PC-9 (cell line): Measurements from ENCODE around the gene CIP2A. TPM values are rescaled to one million over a fixed set of nuclear protein-coding genes. Genes with fewer than 3 reads are reported as not detected.

Experiments
- BruUV-seq: library from RNA; stranded (reverse); fragments of 400-500 nt; replicated peaks from 2 replicates; lab custom pipeline; 2021; lab: Mats Ljungman, UMichigan
- CTCF ChIA-PET: fragments of 300-600 bp; sonication (Branson Sonifier 250); formaldehyde crosslinking; loops from one replicate; lab custom pipeline; 2022; ENCODE audit warnings: antibody characterized with exemption; lab: Charles Lee
- POLR2A ChIA-PET: fragments of 300-600 bp; sonication (Branson Sonifier 250); formaldehyde crosslinking; loops from one replicate; lab custom pipeline; 2022; ENCODE audit warnings: antibody characterized with exemption; ENCODE audit not compliant: unreplicated experiment; lab: Charles Lee
- DNase-seq, 2 experiments: peaks; one replicate each; pipeline versions ENCODE4 v3.0.0 to v3.0.0-alpha.2; 2015 to 2022; ENCODE audit warnings: mixed read lengths in 1 of 2
- H2AFZ ChIP-seq: fragments of 200-600 bp; sonication (generic); 2 replicates; pipeline ENCODE4 v1.8.1; 2017; ENCODE audit warnings: antibody characterized with exemption
- H3F3A ChIP-seq: fragments of 200-600 bp; sonication (generic); 2 replicates; pipeline ENCODE4 v1.8.1; 2017; ENCODE audit warnings: antibody characterized with exemption, mild to moderate bottlenecking, low read depth; ENCODE audit not compliant: insufficient read depth
- H3K27ac ChIP-seq: fragments of 200-600 bp; sonication (generic); 2 replicates; pipeline ENCODE4 v1.6.1; 2016; ENCODE audit warnings: mixed run types
- H3K27me3 ChIP-seq: fragments of 200-600 bp; sonication (generic); 2 replicates; pipeline ENCODE4 v1.6.1; 2016; ENCODE audit warnings: low read depth, mixed run types; ENCODE audit not compliant: insufficient read depth
- H3K36me3 ChIP-seq: fragments of 200-600 bp; sonication (generic); 2 replicates; pipeline ENCODE4 v1.6.1; 2016; ENCODE audit warnings: low read depth, mixed run types
- H3K4me1 ChIP-seq: fragments of 200-600 bp; sonication (generic); replicated peaks from 2 replicates; pipeline ENCODE4 v1.6.1; 2016; ENCODE audit warnings: mixed run types; ENCODE audit not compliant: insufficient read depth
- H3K4me2 ChIP-seq: fragments of 200-600 bp; sonication (generic); 2 replicates; pipeline ENCODE4 v1.6.1; 2017; ENCODE audit warnings: mixed run types
- H3K4me3 ChIP-seq: fragments of 200-600 bp; sonication (generic); 2 replicates; pipeline ENCODE4 v1.6.1; 2016; ENCODE audit warnings: mixed run types
- H3K79me2 ChIP-seq: fragments of 200-600 bp; sonication (generic); 2 replicates; pipeline ENCODE4 v1.6.1; 2017; ENCODE audit warnings: low read depth, mixed run types
- H3K9me2 ChIP-seq: fragments of 200-600 bp; sonication (generic); 2 replicates; pipeline ENCODE4 v1.8.1; 2017; ENCODE audit warnings: mild to moderate bottlenecking; ENCODE audit not compliant: insufficient read depth
- H3K9me3 ChIP-seq: fragments of 200-600 bp; sonication (generic); 2 replicates; pipeline ENCODE4 v1.8.1; 2016; ENCODE audit warnings: low read depth; ENCODE audit not compliant: insufficient read depth
- H4K20me1 ChIP-seq: fragments of 200-600 bp; sonication (generic); 2 replicates; pipeline ENCODE4 v1.8.1; 2017; ENCODE audit not compliant: insufficient read depth
- EZH2 ChIP-seq: fragments of 200-600 bp; sonication (generic); IDR thresholded peaks from 2 replicates; pipeline ENCODE4 v1.8.0; 2017; ENCODE audit warnings: antibody characterized with exemption, low read depth
- intact Hi-C: fragments of 100-400 bp; cut with micrococcal nuclease; formaldehyde crosslinking; loops from one replicate; pipeline ENCODE4 v1.10.0; 2022; ENCODE audit not compliant: unreplicated experiment
- total RNA-seq: library from RNA; stranded (reverse); gene quantifications from 2 replicates; pipeline ENCODE4 v1.2.3, GENCODE V29; 2021
- TF ChIP-seq, protein P1 (sequence below): fragments of 200-600 bp; sonication (generic); conservative IDR thresholded peaks from 2 replicates; pipeline ENCODE4 v1.6.1; 2017; ENCODE audit warnings: mixed run types, antibody characterized with exemption, mild to moderate bottlenecking, moderate library complexity

The CIP2A gene
- total RNA-seq, 1 experiment from 2014 or later, result 41.1 TPM

DNA sequence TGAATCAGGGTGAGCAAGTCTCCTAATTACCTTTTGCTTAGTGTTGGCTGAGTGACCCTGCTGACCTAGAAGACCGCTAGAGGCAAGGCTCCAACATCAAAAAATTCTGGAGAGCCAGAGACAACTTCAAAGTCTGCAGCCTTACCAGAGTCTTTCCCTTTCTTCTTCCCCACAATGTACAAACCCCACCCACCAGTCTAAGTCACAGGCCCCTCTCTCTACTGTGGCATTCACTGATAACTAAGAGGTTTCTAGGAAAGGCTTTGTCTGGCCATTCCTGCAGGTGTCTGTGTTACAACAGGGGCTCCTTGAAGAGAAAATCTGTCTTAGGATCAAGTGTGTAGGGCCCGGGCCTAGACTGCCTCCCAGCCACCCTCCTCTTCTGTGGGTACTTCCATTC is 79.4 kb downstream of the CIP2A start:
- Histone ChIP-seq H3K9me3 (no peaks in the 10 kb centered on the region), H3F3A (no peaks in the 10 kb centered on the region), H3K4me2 (no peak overlapping the region), H4K20me1 (no peaks in the 10 kb centered on the region), H3K27me3 (no peaks in the 10 kb centered on the region), H3K9me2 (no peaks in the 10 kb centered on the region), H3K27ac (no peak overlapping the region), H3K4me1 (no peaks in the 10 kb centered on the region), H2AFZ (no peak overlapping the region; the same call in 1 of the 2 replicates), H3K4me3 (no peak overlapping the region), H3K36me3 (no peaks in the 10 kb centered on the region), H3K79me2 (no peaks in the 10 kb centered on the region)
- BruUV-seq, result no TSS peak
- intact Hi-C loops, result no loop called here
- no peak for DNase-seq
- POLR2A ChIA-PET, result no interaction called here
- TF ChIP-seq, protein P1, sequence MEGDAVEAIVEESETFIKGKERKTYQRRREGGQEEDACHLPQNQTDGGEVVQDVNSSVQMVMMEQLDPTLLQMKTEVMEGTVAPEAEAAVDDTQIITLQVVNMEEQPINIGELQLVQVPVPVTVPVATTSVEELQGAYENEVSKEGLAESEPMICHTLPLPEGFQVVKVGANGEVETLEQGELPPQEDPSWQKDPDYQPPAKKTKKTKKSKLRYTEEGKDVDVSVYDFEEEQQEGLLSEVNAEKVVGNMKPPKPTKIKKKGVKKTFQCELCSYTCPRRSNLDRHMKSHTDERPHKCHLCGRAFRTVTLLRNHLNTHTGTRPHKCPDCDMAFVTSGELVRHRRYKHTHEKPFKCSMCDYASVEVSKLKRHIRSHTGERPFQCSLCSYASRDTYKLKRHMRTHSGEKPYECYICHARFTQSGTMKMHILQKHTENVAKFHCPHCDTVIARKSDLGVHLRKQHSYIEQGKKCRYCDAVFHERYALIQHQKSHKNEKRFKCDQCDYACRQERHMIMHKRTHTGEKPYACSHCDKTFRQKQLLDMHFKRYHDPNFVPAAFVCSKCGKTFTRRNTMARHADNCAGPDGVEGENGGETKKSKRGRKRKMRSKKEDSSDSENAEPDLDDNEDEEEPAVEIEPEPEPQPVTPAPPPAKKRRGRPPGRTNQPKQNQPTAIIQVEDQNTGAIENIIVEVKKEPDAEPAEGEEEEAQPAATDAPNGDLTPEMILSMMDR, result no peak
- TF ChIP-seq EZH2, result no peak
- CTCF ChIA-PET, result no interaction called here

DNA sequence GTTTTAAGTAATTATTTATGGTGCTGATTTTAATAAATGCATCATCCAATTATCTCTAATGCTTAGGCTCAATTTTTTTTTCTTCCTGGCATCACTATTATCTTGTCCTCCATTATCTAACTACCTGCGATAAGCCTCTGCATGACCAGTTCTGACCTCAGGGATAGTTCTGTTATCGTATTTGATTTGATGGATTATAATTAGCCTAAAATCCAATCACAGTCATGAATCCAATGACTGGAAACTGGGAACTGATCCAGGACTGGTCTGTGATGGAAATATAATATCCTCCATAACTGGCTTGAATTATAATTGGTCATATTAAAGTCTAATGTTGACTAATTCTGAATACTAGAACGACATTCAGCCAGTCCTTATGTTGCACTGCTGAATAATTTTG is 80.0 kb downstream of the CIP2A start:
- Histone ChIP-seq H3K36me3 (no peaks in the 10 kb centered on the region), H3F3A (no peaks in the 10 kb centered on the region), H3K4me3 (no peak overlapping the region), H3K9me3 (no peaks in the 10 kb centered on the region), H3K27ac (no peak overlapping the region), H3K4me2 (no peak overlapping the region), H4K20me1 (no peaks in the 10 kb centered on the region), H3K9me2 (no peaks in the 10 kb centered on the region), H3K4me1 (no peaks in the 10 kb centered on the region), H2AFZ (no peak overlapping the region; the same call in 1 of the 2 replicates), H3K79me2 (no peaks in the 10 kb centered on the region), H3K27me3 (no peaks in the 10 kb centered on the region)
- BruUV-seq, result no TSS peak
- ChIA-PET CTCF (no interaction called here), POLR2A (no interaction called here)
- DNase-seq, result no peak
- intact Hi-C loops, result no loop called here
- TF ChIP-seq, protein P1, result no peak
- TF ChIP-seq EZH2, result no peak

DNA sequence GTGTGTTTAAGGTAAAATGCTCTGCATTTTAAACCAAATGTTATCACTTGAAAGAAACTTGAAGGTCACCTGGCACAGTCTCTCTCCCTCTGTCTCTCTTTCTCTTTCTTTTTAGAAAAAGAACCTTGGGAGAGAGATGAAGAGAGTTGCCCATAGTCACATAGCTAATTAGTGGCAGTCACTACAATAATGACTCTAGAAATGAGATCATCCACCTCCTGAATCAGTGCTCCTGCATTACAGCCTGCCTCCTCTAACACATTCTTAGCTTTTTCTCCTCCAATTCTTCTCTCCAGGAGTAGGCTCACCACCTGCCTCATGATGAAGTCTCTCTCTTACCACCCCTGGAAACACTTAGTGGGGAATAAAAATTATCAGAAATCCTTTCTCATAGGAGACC is 81.3 kb downstream of the CIP2A start:
- intact Hi-C loops, result no loop called here
- H3K4me1 ChIP-seq, result no peaks in the 10 kb centered on the region
- BruUV-seq, result no TSS peak
- TF ChIP-seq, protein P1, result no peak
- TF ChIP-seq EZH2, result no peak
- POLR2A ChIA-PET, result interaction anchor here (0.7 kb wide), 1 partner anchor 147 kb away, joined by 4 read pairs; no protein-coding TSS in a partner anchor
- no peak overlapping the region for H3K27ac ChIP-seq
- no peak for DNase-seq
- no peaks in the 10 kb centered on the region for H3K36me3 ChIP-seq
- no peaks in the 10 kb centered on the region for H4K20me1 ChIP-seq
- H2AFZ ChIP-seq, result no peak overlapping the region
- no peaks in the 10 kb centered on the region for H3K9me3 ChIP-seq
- H3K4me2 ChIP-seq, result no peak overlapping the region
- CTCF ChIA-PET, result interaction anchor here (0.7 kb wide), 1 partner anchor 30 kb away, joined by 3 read pairs; no protein-coding TSS in a partner anchor
- no peaks in the 10 kb centered on the region for H3K27me3 ChIP-seq
- no peaks in the 10 kb centered on the region for H3K79me2 ChIP-seq
- no peaks in the 10 kb centered on the region for H3K9me2 ChIP-seq
- no peak overlapping the region for H3K4me3 ChIP-seq
- H3F3A ChIP-seq, result no peaks in the 10 kb centered on the region
